GM23338 (cell line): ENCODE results near the gene CLTRN. TPM values are rescaled to one million over a fixed set of nuclear protein-coding genes. Genes with fewer than 3 reads are reported as not detected.

Experiments used
- ATAC-seq: fragments of 200-7000 bp; cut with Tn5 transposase; 3 replicates; pipeline ENCODE4 v1.9.1; 2020
- DNase-seq: peaks from one replicate; pipeline ENCODE4 v3.0.0-alpha.2; 2015; ENCODE audit warnings: low spot score
- H2AFZ ChIP-seq: fragments of 200-600 bp; sonication (generic); 2 replicates; pipeline ENCODE4 v1.8.0; 2016; ENCODE audit warnings: antibody characterized with exemption, mild to moderate bottlenecking, moderate library complexity
- H3F3A ChIP-seq: fragments of 200-600 bp; sonication (generic); replicated peaks from 2 replicates; pipeline ENCODE4 v1.8.0; 2017; ENCODE audit warnings: antibody characterized with exemption, mixed run types, low read depth
- H3K27ac ChIP-seq: fragments of 200-600 bp; sonication (generic); 2 replicates; pipeline ENCODE4 v1.6.1; 2016; ENCODE audit warnings: low read depth
- H3K27me3 ChIP-seq: fragments of 200-600 bp; sonication (generic); 2 replicates; pipeline ENCODE4 v1.8.0; 2016; ENCODE audit warnings: mild to moderate bottlenecking, mixed run types, moderate library complexity; ENCODE audit not compliant: insufficient read depth
- H3K36me3 ChIP-seq: fragments of 200-600 bp; sonication (generic); 2 replicates; pipeline ENCODE4 v1.8.0; 2016; ENCODE audit warnings: mild to moderate bottlenecking; ENCODE audit not compliant: insufficient read depth
- H3K4me1 ChIP-seq: fragments of 200-600 bp; sonication (generic); 2 replicates; pipeline ENCODE4 v1.8.0; 2016; ENCODE audit warnings: mild to moderate bottlenecking, moderate library complexity; ENCODE audit not compliant: insufficient read depth
- H3K4me2 ChIP-seq: fragments of 200-600 bp; sonication (generic); 2 replicates; pipeline ENCODE4 v1.7.1; 2017; ENCODE audit warnings: mixed run types
- H3K4me3 ChIP-seq: fragments of 200-600 bp; sonication (generic); 2 replicates; pipeline ENCODE4 v1.6.1; 2016; ENCODE audit warnings: mixed run types
- H3K79me2 ChIP-seq: fragments of 200-600 bp; sonication (generic); replicated peaks from 2 replicates; pipeline ENCODE4 v1.8.0; 2017; ENCODE audit warnings: mild to moderate bottlenecking; ENCODE audit not compliant: insufficient read depth
- H3K9me2 ChIP-seq: fragments of 200-600 bp; sonication (generic); 2 replicates; pipeline ENCODE4 v1.8.0; 2017; ENCODE audit not compliant: insufficient read depth
- H4K20me1 ChIP-seq: fragments of 200-600 bp; sonication (generic); replicated peaks from 2 replicates; pipeline ENCODE4 v1.8.0; 2017; ENCODE audit warnings: mild to moderate bottlenecking; ENCODE audit not compliant: insufficient read depth
- H3K27ac Mint-ChIP-seq: 2 replicates; pipeline ENCODE4 v1.8.0; 2020; ENCODE audit warnings: inconsistent platforms, mild to moderate bottlenecking, moderate library complexity, mixed read lengths
- H3K27me3 Mint-ChIP-seq: 3 replicates; pipeline ENCODE4 v1.8.0; 2022; ENCODE audit warnings: low read depth, mild to moderate bottlenecking, moderate library complexity, mixed read lengths, inconsistent platforms; ENCODE audit not compliant: insufficient read depth, poor library complexity
- H3K36me3 Mint-ChIP-seq: 3 replicates; pipeline ENCODE4 v1.8.0; 2021; ENCODE audit warnings: low read depth, mild to moderate bottlenecking, inconsistent platforms, moderate library complexity, mixed read lengths
- H3K4me1 Mint-ChIP-seq: 3 replicates; pipeline ENCODE4 v1.8.0; 2020; ENCODE audit warnings: mild to moderate bottlenecking, inconsistent platforms, mixed read lengths
- H3K4me3 Mint-ChIP-seq: 3 replicates; pipeline ENCODE4 v1.8.0; 2021; ENCODE audit warnings: moderate library complexity, mild to moderate bottlenecking, inconsistent platforms, mixed read lengths
- H3K9me3 Mint-ChIP-seq: 3 replicates; pipeline ENCODE4 v1.8.0; 2020; ENCODE audit warnings: moderate library complexity, mild to moderate bottlenecking, inconsistent platforms, mixed read lengths
- CREB1 ChIP-seq: fragments of 250-450 bp; sonication (Bioruptor Pico); IDR thresholded peaks from 2 replicates; pipeline ENCODE4 v1.5.0; 2020; ENCODE audit warnings: low read depth, mild to moderate bottlenecking, moderate library complexity
- CTCF ChIP-seq, 2 experiments: fragments of 200-600 bp in 1 of 2; sonication (generic) in 1 of 2; conservative IDR thresholded peaks; 2 replicates each; pipeline versions ENCODE4 v1.5.1 to v1.6.1; 2016 to 2017; ENCODE audit warnings: antibody characterized with exemption in 2 of 2, low read depth in 2 of 2, mild to moderate bottlenecking in 2 of 2, moderate library complexity in 1 of 2
- ETS1 ChIP-seq: IDR thresholded peaks from 2 replicates; pipeline ENCODE4 v1.6.1; 2016; ENCODE audit warnings: antibody characterized with exemption
- EZH2 ChIP-seq: fragments of 200-600 bp; sonication (generic); IDR thresholded peaks from one replicate; pipeline ENCODE4 v1.8.0; 2017; ENCODE audit warnings: antibody characterized with exemption, mild to moderate bottlenecking, low read depth; ENCODE audit not compliant: unreplicated experiment
- EZH2phosphoT487 ChIP-seq: fragments of 200-600 bp; sonication (generic); IDR thresholded peaks from one replicate; pipeline ENCODE4 v1.8.1; 2018; ENCODE audit warnings: antibody characterized with exemption; ENCODE audit not compliant: unreplicated experiment
- JUNB ChIP-seq: IDR thresholded peaks from one replicate; pipeline ENCODE4 v1.6.1; 2016; ENCODE audit warnings: antibody characterized with exemption; ENCODE audit not compliant: unreplicated experiment
- NANOG ChIP-seq: IDR thresholded peaks from 2 replicates; pipeline ENCODE4 v1.6.1; 2016; ENCODE audit warnings: antibody characterized with exemption, borderline replicate concordance
- POLR2AphosphoS5 ChIP-seq: IDR thresholded peaks from 2 replicates; pipeline ENCODE4 v1.6.1; 2016; ENCODE audit warnings: antibody characterized with exemption, low read depth
- REST ChIP-seq: IDR thresholded peaks from one replicate; pipeline ENCODE4 v1.6.1; 2018; ENCODE audit warnings: antibody characterized with exemption; ENCODE audit not compliant: unreplicated experiment
- STAT1 ChIP-seq: IDR thresholded peaks from one replicate; pipeline ENCODE4 v1.6.1; 2016; ENCODE audit warnings: antibody characterized with exemption; ENCODE audit not compliant: unreplicated experiment
- ZNF114 ChIP-seq: fragments of 250-450 bp; sonication (Bioruptor Pico); IDR thresholded peaks from 2 replicates; pipeline ENCODE4 v1.5.0; 2020; ENCODE audit warnings: mild to moderate bottlenecking, moderate library complexity
- ZNF462 ChIP-seq: fragments of 250-450 bp; sonication (Bioruptor Pico); IDR thresholded peaks from 2 replicates; pipeline ENCODE4 v1.5.0; 2020; ENCODE audit warnings: mild to moderate bottlenecking, moderate library complexity
- polyA plus RNA-seq: library from polyadenylated mRNA; unstranded; fragments of >200 nt; fragmentation: Nextera tagmentation; extraction: Ambion mirVana; gene quantifications from 2 replicates; pipeline ENCODE4 v1.2.1, GENCODE V29; 2016
- total RNA-seq: library from RNA; depleted of rRNA; stranded (reverse); fragments of >200 nt; shearing (Covaris generic); gene quantifications from 2 replicates; pipeline ENCODE4 v1.2.3, GENCODE V29; 2014

Gene CLTRN
- total and polyA plus RNA-seq, 2 experiments from 2014 or later: 1.7 to 2.7 TPM

GRCh38 chrX:15643786-15644559 lies 20.6 kb downstream of the CLTRN start:
- Mint-ChIP-seq H3K4me3 (no peak overlapping the region), H3K9me3 (no peaks in the 10 kb centered on the region), H3K4me1 (peaks cover 8% of the 10 kb centered on the region; the same call in 1 of the 3 replicates), H3K27me3 (peaks cover 2% of the 10 kb centered on the region), H3K27ac (no peak overlapping the region), H3K36me3 (no peaks in the 10 kb centered on the region)
- Histone ChIP-seq H3K4me3 (no peak overlapping the region), H3K27me3 (no peaks in the 10 kb centered on the region), H2AFZ (no peak overlapping the region), H3K36me3 (no peaks in the 10 kb centered on the region), H4K20me1 (no peaks in the 10 kb centered on the region), H3K27ac (no peak overlapping the region), H3K9me2 (no peaks in the 10 kb centered on the region), H3F3A (no peaks in the 10 kb centered on the region), H3K4me2 (no peak overlapping the region), H3K79me2 (no peaks in the 10 kb centered on the region), H3K4me1 (no peaks in the 10 kb centered on the region)
- DNase-seq (no peak), ATAC-seq (no peak)
- TF ChIP-seq ZNF114 (CRISPR knock-in tag) (no peak), STAT1 (no peak), POLR2AphosphoS5 (no peak), CREB1 (CRISPR knock-in tag) (no peak), EZH2phosphoT487 (no peak), ETS1 (no peak), CTCF (conservative IDR thresholded peaks at IDR 0.05; ENCODE audit: low read depth in 2 of 2) (no peak), JUNB (no peak), EZH2 (no peak), REST (no peak), ZNF462 (CRISPR knock-in tag) (no peak), NANOG (no peak)
